Activated CD8-positive, alpha-beta T cell treated with anti-CD3 and anti-CD28 coated beads, Interleukin-2, amount 10 ng/mL, durations not matched to agents 7 days and 5 days (primary cell): ENCODE results near the gene JAKMIP2. TPM values are rescaled to one million over a fixed set of nuclear protein-coding genes. Genes with fewer than 3 reads are reported as not detected.
A peak's percentile ranks its signal among the peaks of the same experiment; 100 is the strongest.

Experiments used
- ATAC-seq: fragments of 150-1000 bp; cut with Tn5 transposase; one replicate; pipeline ENCODE4 v1.10.0; 2021; ENCODE audit warnings: moderate library complexity
- CTCF ChIA-PET: fragments of 350-600 bp; sonication (Branson Sonifier 250); formaldehyde crosslinking; loops from one replicate; lab custom pipeline; 2021; ENCODE audit warnings: antibody characterized with exemption; lab: Charles Lee
- POLR2A ChIA-PET: fragments of 350-600 bp; sonication (Branson Sonifier 250); formaldehyde crosslinking; loops from one replicate; lab custom pipeline; 2021; ENCODE audit warnings: antibody characterized with exemption; lab: Charles Lee
- DNase-seq: peaks from one replicate; pipeline ENCODE4 v3.0.0-alpha.2; 2020
- H3K27ac Mint-ChIP-seq: one replicate; pipeline ENCODE4 v1.8.0; 2021; ENCODE audit warnings: mild to moderate bottlenecking, mixed read lengths
- H3K27me3 Mint-ChIP-seq: one replicate; pipeline ENCODE4 v1.8.0; 2021; ENCODE audit warnings: low read depth, mixed read lengths
- H3K36me3 Mint-ChIP-seq: one replicate; pipeline ENCODE4 v1.8.0; 2021; ENCODE audit warnings: low read depth, mixed read lengths
- H3K4me1 Mint-ChIP-seq: one replicate; pipeline ENCODE4 v1.8.0; 2021; ENCODE audit warnings: low read depth, mixed read lengths
- H3K4me3 Mint-ChIP-seq: one replicate; pipeline ENCODE4 v1.8.0; 2021; ENCODE audit warnings: mild to moderate bottlenecking, mixed read lengths
- H3K9me3 Mint-ChIP-seq: one replicate; pipeline ENCODE4 v1.8.0; 2022; ENCODE audit warnings: mixed read lengths; ENCODE audit not compliant: insufficient read depth
- total RNA-seq, 2 experiments: library from RNA; stranded (reverse); gene quantifications; one replicate each; pipeline ENCODE4 v1.2.3, GENCODE V29; 2021

The JAKMIP2 gene
- total RNA-seq, 2 experiments from 2014 or later: 8.2 to 8.9 TPM

GRCh38 chr5:147633173-147633572 lies 149.4 kb downstream of the JAKMIP2 start:
- CTCF ChIA-PET: interaction anchor here (1.2 to 3.1 kb wide), 2 partner anchors 186 to 190 kb away, joined by 4 to 11 read pairs; no protein-coding TSS in a partner anchor
- DNase-seq (no peak), ATAC-seq (no peak)
- no peaks in the 10 kb centered on the region for H3K36me3 Mint-ChIP-seq
- H3K27me3 Mint-ChIP-seq: no peaks in the 10 kb centered on the region
- H3K4me3 Mint-ChIP-seq: no peak overlapping the region
- H3K27ac Mint-ChIP-seq: no peak overlapping the region
- no peaks in the 10 kb centered on the region for H3K9me3 Mint-ChIP-seq
- POLR2A ChIA-PET: no interaction called here
- no peaks in the 10 kb centered on the region for H3K4me1 Mint-ChIP-seq

GRCh38 chr5:147631428-147632003 lies 151.0 kb downstream of the JAKMIP2 start:
- DNase-seq (no peak), ATAC-seq (no peak)
- POLR2A ChIA-PET: no interaction called here
- CTCF ChIA-PET: interaction anchor here (3.1 kb wide), 1 partner anchor 191 kb away, joined by 11 read pairs; no protein-coding TSS in a partner anchor
- no peaks in the 10 kb centered on the region for H3K9me3 Mint-ChIP-seq
- H3K4me1 Mint-ChIP-seq: no peaks in the 10 kb centered on the region
- no peak overlapping the region for H3K27ac Mint-ChIP-seq
- H3K4me3 Mint-ChIP-seq: no peak overlapping the region
- H3K27me3 Mint-ChIP-seq: no peaks in the 10 kb centered on the region
- no peaks in the 10 kb centered on the region for H3K36me3 Mint-ChIP-seq

- H3K9me3 Mint-ChIP-seq: no peaks in the 10 kb centered on the region
- no peaks in the 10 kb centered on the region for H3K27me3 Mint-ChIP-seq
- POLR2A ChIA-PET: interaction anchor here (1.1 kb wide), 1 partner anchor 153 kb away, joined by 4 read pairs; no protein-coding TSS in a partner anchor
- H3K27ac Mint-ChIP-seq: no peak overlapping the region
- ATAC-seq (no peak), DNase-seq (no peak)
- H3K36me3 Mint-ChIP-seq: no peaks in the 10 kb centered on the region
- H3K4me1 Mint-ChIP-seq: no peaks in the 10 kb centered on the region
- no peak overlapping the region for H3K4me3 Mint-ChIP-seq
- CTCF ChIA-PET: interaction anchor here (0.8 to 4.8 kb wide), 7 partner anchors 10 to 226 kb away, joined by 3 to 88 read pairs (median 3); partner anchors contain the start of gene JAKMIP2
These were observed 153.3 kb downstream of the JAKMIP2 start for GRCh38 chr5:147629196-147629595.

- ChIA-PET POLR2A (interaction anchor here (1.1 kb wide), 1 partner anchor 154 kb away, joined by 4 read pairs; no protein-coding TSS in a partner anchor), CTCF (interaction anchor here (0.9 to 4.8 kb wide), 15 partner anchors 8 to 250 kb away, joined by 3 to 88 read pairs (median 3); partner anchors contain the start of genes JAKMIP2 and SCGB3A2)
- ATAC-seq (peak; percentile 77), DNase-seq (peak; percentile 77)
- no peak overlapping the region for H3K27ac Mint-ChIP-seq
- H3K4me1 Mint-ChIP-seq: no peaks in the 10 kb centered on the region
- H3K36me3 Mint-ChIP-seq: no peaks in the 10 kb centered on the region
- no peaks in the 10 kb centered on the region for H3K27me3 Mint-ChIP-seq
- no peak overlapping the region for H3K4me3 Mint-ChIP-seq
- H3K9me3 Mint-ChIP-seq: no peaks in the 10 kb centered on the region
These were observed 154.3 kb downstream of the JAKMIP2 start for GRCh38 chr5:147628058-147628895.

- Mint-ChIP-seq H3K4me3 (no peak overlapping the region), H3K27me3 (no peaks in the 10 kb centered on the region), H3K9me3 (no peaks in the 10 kb centered on the region), H3K4me1 (no peaks in the 10 kb centered on the region), H3K27ac (no peak overlapping the region), H3K36me3 (no peaks in the 10 kb centered on the region)
- POLR2A ChIA-PET: no interaction called here
- ATAC-seq: no peak
- DNase-seq: no peak
- CTCF ChIA-PET: interaction anchor here (2.8 to 4.8 kb wide), 2 partner anchors 10 to 197 kb away, joined by 9 to 88 read pairs; no protein-coding TSS in a partner anchor
These were observed 156.1 kb downstream of the JAKMIP2 start for GRCh38 chr5:147626464-147626863.

GRCh38 chr5:147621016-147621415 lies 161.5 kb downstream of the JAKMIP2 start:
- H3K27me3 Mint-ChIP-seq: no peaks in the 10 kb centered on the region
- CTCF ChIA-PET: no interaction called here
- no peaks in the 10 kb centered on the region for H3K4me1 Mint-ChIP-seq
- no peaks in the 10 kb centered on the region for H3K9me3 Mint-ChIP-seq
- ATAC-seq: no peak
- POLR2A ChIA-PET: no interaction called here
- no peak for DNase-seq
- H3K36me3 Mint-ChIP-seq: no peaks in the 10 kb centered on the region
- H3K4me3 Mint-ChIP-seq: no peak overlapping the region
- H3K27ac Mint-ChIP-seq: no peak overlapping the region

GRCh38 chr5:147619281-147619878 lies 163.1 kb downstream of the JAKMIP2 start:
- DNase-seq (no peak), ATAC-seq (no peak)
- H3K4me3 Mint-ChIP-seq: no peak overlapping the region
- ChIA-PET CTCF (interaction anchor here (0.8 kb wide), 2 partner anchors 8 to 10 kb away, joined by 3 to 4 read pairs; no protein-coding TSS in a partner anchor), POLR2A (no interaction called here)
- no peaks in the 10 kb centered on the region for H3K27me3 Mint-ChIP-seq
- H3K27ac Mint-ChIP-seq: no peak overlapping the region
- no peaks in the 10 kb centered on the region for H3K4me1 Mint-ChIP-seq
- no peaks in the 10 kb centered on the region for H3K36me3 Mint-ChIP-seq
- no peaks in the 10 kb centered on the region for H3K9me3 Mint-ChIP-seq

- no peaks in the 10 kb centered on the region for H3K4me1 Mint-ChIP-seq
- no peaks in the 10 kb centered on the region for H3K9me3 Mint-ChIP-seq
- H3K36me3 Mint-ChIP-seq: no peaks in the 10 kb centered on the region
- CTCF ChIA-PET: interaction anchor here (0.9 kb wide), 1 partner anchor 205 kb away, joined by 4 read pairs; no protein-coding TSS in a partner anchor
- H3K27ac Mint-ChIP-seq: no peak overlapping the region
- no peak for ATAC-seq
- no peak overlapping the region for H3K4me3 Mint-ChIP-seq
- DNase-seq: no peak
- H3K27me3 Mint-ChIP-seq: no peaks in the 10 kb centered on the region
- POLR2A ChIA-PET: no interaction called here
These were observed 164.7 kb downstream of the JAKMIP2 start for GRCh38 chr5:147617711-147618350.

GRCh38 chr5:147617191-147617606 lies 165.3 kb downstream of the JAKMIP2 start:
- no peaks in the 10 kb centered on the region for H3K4me1 Mint-ChIP-seq
- CTCF ChIA-PET: no interaction called here
- no peak overlapping the region for H3K27ac Mint-ChIP-seq
- ATAC-seq (no peak), DNase-seq (no peak)
- H3K27me3 Mint-ChIP-seq: no peaks in the 10 kb centered on the region
- POLR2A ChIA-PET: no interaction called here
- H3K36me3 Mint-ChIP-seq: no peaks in the 10 kb centered on the region
- no peaks in the 10 kb centered on the region for H3K9me3 Mint-ChIP-seq
- H3K4me3 Mint-ChIP-seq: no peak overlapping the region

- no peak overlapping the region for H3K4me3 Mint-ChIP-seq
- DNase-seq: no peak
- no peaks in the 10 kb centered on the region for H3K4me1 Mint-ChIP-seq
- ChIA-PET CTCF (no interaction called here), POLR2A (no interaction called here)
- no peak for ATAC-seq
- H3K36me3 Mint-ChIP-seq: peaks cover 5% of the 10 kb centered on the region
- H3K27ac Mint-ChIP-seq: no peak overlapping the region
- no peaks in the 10 kb centered on the region for H3K9me3 Mint-ChIP-seq
- no peaks in the 10 kb centered on the region for H3K27me3 Mint-ChIP-seq
These were observed 166.1 kb downstream of the JAKMIP2 start for GRCh38 chr5:147616421-147616820.

GRCh38 chr5:147613359-147613758 lies 169.2 kb downstream of the JAKMIP2 start:
- H3K36me3 Mint-ChIP-seq: peaks cover 7% of the 10 kb centered on the region
- DNase-seq: no peak
- ChIA-PET CTCF (no interaction called here), POLR2A (no interaction called here)
- no peak overlapping the region for H3K4me3 Mint-ChIP-seq
- no peaks in the 10 kb centered on the region for H3K27me3 Mint-ChIP-seq
- ATAC-seq: no peak
- H3K4me1 Mint-ChIP-seq: no peaks in the 10 kb centered on the region
- no peaks in the 10 kb centered on the region for H3K9me3 Mint-ChIP-seq
- no peak overlapping the region for H3K27ac Mint-ChIP-seq
